ENCODE results near the gene GJC2.

GJC2 gene

DNA sequence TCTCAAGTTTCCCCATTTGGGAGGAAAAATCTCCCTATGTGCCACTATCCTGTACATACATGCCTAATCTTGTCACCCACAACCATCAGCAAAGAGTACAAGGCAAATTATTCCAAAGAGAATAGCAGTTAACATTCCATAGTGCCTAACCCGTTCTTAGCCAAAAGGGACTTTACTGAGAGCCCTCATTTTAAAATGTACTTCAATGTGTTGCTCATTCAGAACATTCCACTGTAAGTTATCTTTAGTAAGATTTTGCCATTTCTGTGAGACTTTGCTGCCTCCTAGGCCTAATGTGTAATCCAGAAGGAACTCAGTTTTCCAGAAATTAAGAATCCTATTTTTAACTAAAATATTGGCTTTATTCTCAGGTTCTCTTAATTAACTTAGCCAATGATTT is 29.4 kb upstream of the GJC2 start:
- Histone ChIP-seq H3K27ac (ENCODE audit: low read length) (no peak overlapping the region), H3K4me2 (ENCODE audit: low read depth, low read length) (no peak overlapping the region)
- TF ChIP-seq EZH2phosphoT487 (IDR thresholded peaks at IDR 0.05; ENCODE audit: low read length) (no peak), CTCF (IDR thresholded peaks at IDR 0.05; ENCODE audit: low read length) (no peak), EZH2 (optimal IDR thresholded peaks at IDR 0.05; ENCODE audit: low read depth, low read length) (no peak)

DNA sequence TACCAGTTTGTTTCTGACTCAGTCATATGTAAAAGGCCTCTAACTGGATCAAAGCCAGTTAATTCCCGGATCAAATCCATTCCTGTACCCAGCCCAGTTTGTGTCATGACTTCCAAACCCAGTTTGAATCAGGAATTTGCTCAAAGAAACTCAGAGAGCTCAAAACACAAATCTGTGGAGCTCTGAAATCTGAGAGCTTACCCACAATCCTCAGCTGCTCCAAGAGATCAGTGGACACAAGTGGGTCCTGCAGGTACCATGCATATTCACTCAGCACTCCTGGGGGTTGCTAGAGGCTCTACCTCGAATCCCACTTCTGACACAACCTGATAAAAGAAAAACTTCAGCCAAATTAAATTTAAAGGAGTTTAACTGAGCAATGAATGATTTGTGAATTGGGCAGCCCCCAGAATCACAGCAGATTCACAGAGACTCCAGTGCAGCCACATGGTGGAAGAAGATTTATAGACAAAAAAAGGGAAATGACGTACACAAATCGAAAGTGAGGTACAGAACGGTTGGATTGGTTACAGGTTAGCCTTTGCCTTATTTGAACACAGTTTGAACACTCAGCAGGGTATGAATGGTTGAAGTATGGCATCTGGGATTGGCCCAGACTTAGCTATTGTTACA is 28.8 kb upstream of the GJC2 start:
- no peak for DNase-seq
- Histone ChIP-seq H3K4me2 (ENCODE audit: low read depth, low read length) (no peak overlapping the region), H3K9me3 (replicated peaks; ENCODE audit: insufficient read depth, low read length) (no peaks in the 10 kb centered on the region), H3K36me3 (replicated peaks; ENCODE audit: insufficient read depth, low read length) (no peaks in the 10 kb centered on the region), H2AFZ (ENCODE audit: low read length) (no peak overlapping the region), H3K4me1 (ENCODE audit: low read length) (no peaks in the 10 kb centered on the region), H3K79me2 (ENCODE audit: low read length) (no peaks in the 10 kb centered on the region), H4K20me1 (ENCODE audit: insufficient read depth, low read length) (no peaks in the 10 kb centered on the region), H3K9me2 (replicated peaks; ENCODE audit: insufficient read depth, low read length) (no peaks in the 10 kb centered on the region), H3F3A (ENCODE audit: insufficient read depth, low read length) (no peaks in the 10 kb centered on the region), H3K4me3 (ENCODE audit: low read length) (no peak overlapping the region), H3K27ac (ENCODE audit: low read length) (no peak overlapping the region), H3K9ac (ENCODE audit: low read length) (no peak overlapping the region), H3K27me3 (replicated peaks; ENCODE audit: insufficient read depth, low read length) (no peaks in the 10 kb centered on the region)
- TF ChIP-seq EZH2 (optimal IDR thresholded peaks at IDR 0.05; ENCODE audit: low read depth, low read length) (no peak), EZH2phosphoT487 (IDR thresholded peaks at IDR 0.05; ENCODE audit: low read length) (no peak), CTCF (IDR thresholded peaks at IDR 0.05; ENCODE audit: low read length) (no peak)

More for the DNA sequence above, 29.4 kb upstream of the GJC2 start:
- no peak for DNase-seq
- H3K79me2 ChIP-seq (ENCODE audit: low read length) = no peaks in the 10 kb centered on the region
- H3K4me3 ChIP-seq (ENCODE audit: low read length) = no peak overlapping the region
- no peaks in the 10 kb centered on the region for H3K36me3 ChIP-seq (replicated peaks; ENCODE audit: insufficient read depth, low read length)
- H4K20me1 ChIP-seq (ENCODE audit: insufficient read depth, low read length) = no peaks in the 10 kb centered on the region
- no peak overlapping the region for H3K9ac ChIP-seq (ENCODE audit: low read length)
- H2AFZ ChIP-seq (ENCODE audit: low read length) = no peak overlapping the region
- no peaks in the 10 kb centered on the region for H3K4me1 ChIP-seq (ENCODE audit: low read length)
- H3K9me3 ChIP-seq (replicated peaks; ENCODE audit: insufficient read depth, low read length) = no peaks in the 10 kb centered on the region
- H3F3A ChIP-seq (ENCODE audit: insufficient read depth, low read length) = no peaks in the 10 kb centered on the region
- H3K9me2 ChIP-seq (replicated peaks; ENCODE audit: insufficient read depth, low read length) = no peaks in the 10 kb centered on the region
- no peaks in the 10 kb centered on the region for H3K27me3 ChIP-seq (replicated peaks; ENCODE audit: insufficient read depth, low read length)

DNA sequence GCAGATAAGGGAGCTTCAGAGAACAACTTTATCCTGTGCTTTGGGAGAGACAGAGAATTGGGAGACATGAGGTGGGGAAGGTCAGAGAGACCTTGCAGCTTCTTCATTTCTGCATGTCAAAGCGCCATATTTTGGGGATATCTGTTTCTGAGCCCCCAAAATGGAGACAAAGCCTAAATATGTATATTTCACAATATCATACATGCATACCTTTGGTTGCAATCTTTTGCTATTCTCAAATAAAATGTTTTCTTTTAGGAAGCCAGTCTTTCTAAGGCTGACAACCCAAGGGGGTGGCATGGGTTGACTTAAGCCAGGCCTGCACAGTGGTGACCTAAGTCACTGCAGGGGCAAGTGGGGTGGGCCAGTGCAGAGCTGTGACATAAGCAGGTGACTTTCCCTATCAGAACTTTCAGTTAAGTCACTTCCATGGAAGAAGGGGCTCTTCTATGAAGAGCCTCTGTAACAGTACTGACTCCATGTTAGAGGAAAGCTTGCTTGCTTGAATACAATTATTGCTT is 26.7 kb upstream of the GJC2 start:
- TF ChIP-seq EZH2 (optimal IDR thresholded peaks at IDR 0.05; ENCODE audit: low read depth, low read length) (no peak), CTCF (IDR thresholded peaks at IDR 0.05; ENCODE audit: low read length) (no peak), EZH2phosphoT487 (IDR thresholded peaks at IDR 0.05; ENCODE audit: low read length) (no peak)
- no peak overlapping the region for H2AFZ ChIP-seq (ENCODE audit: low read length)
- H3K27ac ChIP-seq (ENCODE audit: low read length) = no peak overlapping the region
- no peaks in the 10 kb centered on the region for H3K9me3 ChIP-seq (replicated peaks; ENCODE audit: insufficient read depth, low read length)
- no peaks in the 10 kb centered on the region for H3K27me3 ChIP-seq (replicated peaks; ENCODE audit: insufficient read depth, low read length)
- no peak overlapping the region for H3K4me2 ChIP-seq (ENCODE audit: low read depth, low read length)
- no peak overlapping the region for H3K9ac ChIP-seq (ENCODE audit: low read length)
- no peak for DNase-seq
- H3F3A ChIP-seq (ENCODE audit: insufficient read depth, low read length) = no peaks in the 10 kb centered on the region
- no peaks in the 10 kb centered on the region for H3K4me1 ChIP-seq (ENCODE audit: low read length)
- H3K9me2 ChIP-seq (replicated peaks; ENCODE audit: insufficient read depth, low read length) = no peaks in the 10 kb centered on the region
- no peaks in the 10 kb centered on the region for H3K79me2 ChIP-seq (ENCODE audit: low read length)
- H4K20me1 ChIP-seq (ENCODE audit: insufficient read depth, low read length) = no peaks in the 10 kb centered on the region
- H3K36me3 ChIP-seq (replicated peaks; ENCODE audit: insufficient read depth, low read length) = no peaks in the 10 kb centered on the region
- H3K4me3 ChIP-seq (ENCODE audit: low read length) = no peak overlapping the region
